ENCODE results near the gene DHX30. TPM values are rescaled to one million over a fixed set of nuclear protein-coding genes. Genes with fewer than 3 reads are reported as not detected.
"Not testable (repeated sequence)": the region's sequence is repeated elsewhere in the genome, so short reads cannot be mapped to it uniquely, and the experiment has no call there.

DHX30 gene
- total RNA-seq (10 to 100 TPM; 48.0 to 66.8 (median 60.3) TPM), polyA plus RNA-seq (10 to 100 TPM; 19.5 to 44.5 TPM)
- long read RNA-seq, donor 1, full-length matches to known transcripts: 62 of 133 reads
- long read RNA-seq, donor 1, partial matches to known transcripts: 48 of 133 reads
- long read RNA-seq, donor 1, other reads (novel, unspliced or antisense): 23 of 133 reads
- long read RNA-seq, donor 2, full-length matches to known transcripts: 14 of 37 reads
- long read RNA-seq, donor 2, partial matches to known transcripts: 23 of 37 reads
- long read RNA-seq, donor 2, other reads (novel, unspliced or antisense): 0 of 37 reads
- long read RNA-seq, donor 3, full-length matches to known transcripts: 141 of 217 reads
- long read RNA-seq, donor 3, partial matches to known transcripts: 42 of 217 reads
- long read RNA-seq, donor 3, other reads (novel, unspliced or antisense): 34 of 217 reads

GRCh38 chr3:47802734-47803479 is at the start of gene DHX30:
TSS of gene DHX30 (plus strand) at chr3:47803138. CDS start at chr3:47810684, 7,546 bp downstream.
- peak within 1 kb of the TSS; percentile 88 for H3K4me3 ChIP-seq
- DNase-seq: peak; percentile 86 to 92 (median 87)
- peaks cover 6% of the 10 kb centered on the region for H3K4me1 ChIP-seq (ENCODE audit: insufficient read depth)
- intact Hi-C loops (cut with DNase I): no loop called here
- no peaks in the 10 kb centered on the region for H3K36me3 ChIP-seq
- H3K9me3 ChIP-seq: no peaks in the 10 kb centered on the region
- TF ChIP-seq, protein P1, sequence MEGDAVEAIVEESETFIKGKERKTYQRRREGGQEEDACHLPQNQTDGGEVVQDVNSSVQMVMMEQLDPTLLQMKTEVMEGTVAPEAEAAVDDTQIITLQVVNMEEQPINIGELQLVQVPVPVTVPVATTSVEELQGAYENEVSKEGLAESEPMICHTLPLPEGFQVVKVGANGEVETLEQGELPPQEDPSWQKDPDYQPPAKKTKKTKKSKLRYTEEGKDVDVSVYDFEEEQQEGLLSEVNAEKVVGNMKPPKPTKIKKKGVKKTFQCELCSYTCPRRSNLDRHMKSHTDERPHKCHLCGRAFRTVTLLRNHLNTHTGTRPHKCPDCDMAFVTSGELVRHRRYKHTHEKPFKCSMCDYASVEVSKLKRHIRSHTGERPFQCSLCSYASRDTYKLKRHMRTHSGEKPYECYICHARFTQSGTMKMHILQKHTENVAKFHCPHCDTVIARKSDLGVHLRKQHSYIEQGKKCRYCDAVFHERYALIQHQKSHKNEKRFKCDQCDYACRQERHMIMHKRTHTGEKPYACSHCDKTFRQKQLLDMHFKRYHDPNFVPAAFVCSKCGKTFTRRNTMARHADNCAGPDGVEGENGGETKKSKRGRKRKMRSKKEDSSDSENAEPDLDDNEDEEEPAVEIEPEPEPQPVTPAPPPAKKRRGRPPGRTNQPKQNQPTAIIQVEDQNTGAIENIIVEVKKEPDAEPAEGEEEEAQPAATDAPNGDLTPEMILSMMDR (IDR thresholded peaks at IDR 0.05): no peak
- TF ChIP-seq EP300 (IDR thresholded peaks at IDR 0.05) (no peak), POLR2A (IDR thresholded peaks at IDR 0.05) (peak; percentile 72)
- H3K27me3 ChIP-seq: no peaks in the 10 kb centered on the region
- WGBS, 3 donors: 0 to 1% (median 0%) methylated on average over 66 to 90 of the region's 90 CpGs
- peak within 1 kb of the TSS; percentile 88 to 94 for H3K27ac ChIP-seq

DNA sequence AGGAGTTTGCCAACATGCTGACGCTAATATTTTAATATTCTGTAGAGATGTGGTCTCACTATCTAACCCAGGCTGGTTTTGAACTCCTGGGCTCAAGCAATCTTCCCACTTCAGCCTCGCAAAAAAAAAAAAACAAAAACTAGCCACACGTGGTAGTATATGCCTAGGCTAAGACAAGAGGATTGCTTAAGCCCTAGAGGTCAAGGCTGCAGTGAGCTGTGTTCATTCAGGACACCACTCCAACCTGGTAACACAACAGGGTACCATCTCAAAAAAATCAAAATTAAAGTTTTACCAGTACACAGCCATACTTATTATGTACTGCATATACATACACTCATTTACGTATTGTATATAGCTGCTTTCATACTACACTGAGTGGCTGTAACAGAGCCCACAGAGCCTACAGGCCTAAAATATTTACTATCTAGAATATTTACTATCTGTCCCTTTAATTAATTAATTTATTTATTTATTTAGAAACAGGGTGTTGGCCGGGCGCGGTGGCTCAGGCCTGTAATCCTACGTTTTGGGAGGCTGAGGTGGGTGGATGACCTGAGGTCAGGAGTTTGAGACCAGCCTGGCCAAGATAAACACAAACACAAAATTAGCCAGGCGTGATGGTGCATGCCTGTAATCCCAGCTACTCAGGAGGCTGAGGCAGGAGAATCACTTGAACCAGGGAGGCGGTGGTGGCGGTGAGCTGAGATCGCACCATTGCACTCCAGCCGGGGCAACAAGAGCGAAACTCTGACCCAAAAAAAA is 44.5 kb upstream of the DHX30 start:
- Histone ChIP-seq H3K9me3 (no peaks in the 10 kb centered on the region), H3K4me1 (ENCODE audit: insufficient read depth) (peaks cover 2% of the 10 kb centered on the region), H3K27me3 (no peaks in the 10 kb centered on the region), H3K36me3 (no peaks in the 10 kb centered on the region), H3K4me3 (no peak overlapping the region), H3K27ac (no peak overlapping the region)
- WGBS, 3 donors: 80 to 88% (median 81%) methylated on average over 14 of the region's 14 CpGs
- DNase-seq: no peak
- intact Hi-C loops (cut with DNase I): no loop called here
- TF ChIP-seq POLR2A (IDR thresholded peaks at IDR 0.05) (no peak), EP300 (IDR thresholded peaks at IDR 0.05) (no peak)
- TF ChIP-seq, protein P1 (IDR thresholded peaks at IDR 0.05): no peak

- DNase-seq; H3K4me3 ChIP-seq; H3K27me3 ChIP-seq; intact Hi-C loops (cut with DNase I); H3K36me3 ChIP-seq; H3K9me3 ChIP-seq; H3K27ac ChIP-seq; H3K4me1 ChIP-seq (ENCODE audit: insufficient read depth): not testable (repeated sequence)
- 85 to 92% (median 86%) methylated on average over 4 of the region's 4 CpGs for WGBS, 3 donors
Observed at GRCh38 chr3:47760207-47760606, 42.7 kb upstream of the DHX30 start.

DNA sequence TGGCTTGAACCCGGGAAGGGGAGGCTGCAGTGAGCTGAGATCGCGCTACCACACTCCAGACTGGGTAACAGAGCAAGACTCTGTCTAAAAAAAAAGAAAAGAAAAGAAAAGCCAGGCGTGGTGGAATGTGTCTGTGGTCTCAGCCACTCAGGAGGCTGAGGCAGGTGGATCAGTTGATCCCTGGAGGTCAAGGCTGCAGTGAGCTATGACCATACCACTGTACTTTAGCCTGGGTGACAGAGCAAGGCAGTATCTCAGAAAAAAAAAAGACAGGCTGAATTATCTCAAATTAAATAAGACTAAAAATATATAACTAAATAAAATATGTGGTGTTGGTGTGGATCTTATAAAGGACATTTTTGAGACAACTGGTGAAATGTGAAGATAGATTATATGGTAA is 41.9 kb upstream of the DHX30 start:
- H3K27ac ChIP-seq: no peak overlapping the region
- intact Hi-C loops (cut with DNase I): no loop called here
- DNase-seq: no peak
- H3K9me3 ChIP-seq: no peaks in the 10 kb centered on the region
- no peaks in the 10 kb centered on the region for H3K36me3 ChIP-seq
- peaks cover 2% of the 10 kb centered on the region for H3K4me1 ChIP-seq (ENCODE audit: insufficient read depth)
- whole genome bisulfite sequencing, 3 donors: 92 to 94% (median 94%) methylated on average over 4 of the region's 4 CpGs
- no peaks in the 10 kb centered on the region for H3K27me3 ChIP-seq
- H3K4me3 ChIP-seq: no peak overlapping the region
- no peak for TF ChIP-seq EP300 (IDR thresholded peaks at IDR 0.05)
- TF ChIP-seq, protein P1 (IDR thresholded peaks at IDR 0.05): no peak
- no peak for TF ChIP-seq POLR2A (IDR thresholded peaks at IDR 0.05)

All from ovary (tissue), 10 donors.